OCI-LY3 (cell line): Measurements from ENCODE around the gene RBPJ.

Experiments
- H2AFZ ChIP-seq: fragments of 200-600, 300-600 bp; shearing (Covaris generic); 2 replicates; pipeline ENCODE4 v1.6.0; 2014; ENCODE audit warnings: antibody characterized with exemption, low read depth, low read length
- H3K27ac ChIP-seq: fragments of 200-600, 300-600 bp; sonication (generic); 2 replicates; pipeline ENCODE4 v1.5.1; 2014; ENCODE audit warnings: mild to moderate bottlenecking, low read length, moderate library complexity, mixed read lengths
- H3K27me3 ChIP-seq: fragments of 200-600, 300-600 bp; sonication (generic); 2 replicates; pipeline ENCODE4 v1.6.1; 2014; ENCODE audit warnings: low read depth, low read length, mixed read lengths
- H3K36me3 ChIP-seq: fragments of 200-600, 300-600 bp; sonication (generic); replicated peaks from 2 replicates; pipeline ENCODE3; 2014; ENCODE audit warnings: low read depth, low read length, mixed read lengths
- H3K4me1 ChIP-seq: fragments of 300-600, 200-600 bp; sonication (generic); 2 replicates; pipeline ENCODE4 v1.6.1; 2014; ENCODE audit warnings: low read length, mixed read lengths
- H3K4me2 ChIP-seq: fragments of 200-600, 300-600 bp; sonication (generic); 2 replicates; pipeline ENCODE4 v1.6.1; 2014; ENCODE audit warnings: low read length, mixed read lengths
- H3K4me3 ChIP-seq: fragments of 300-600, 200-600 bp; sonication (generic); 2 replicates; pipeline ENCODE4 v1.5.1; 2014; ENCODE audit warnings: antibody characterized with exemption, mild to moderate bottlenecking, low read length, moderate library complexity
- H3K79me2 ChIP-seq: fragments of 300-600, 200-600 bp; shearing (Covaris generic); 2 replicates; pipeline ENCODE4 v1.6.1; 2014; ENCODE audit warnings: mild to moderate bottlenecking, low read length, mixed read lengths
- H3K9ac ChIP-seq: fragments of 300-600, 200-600 bp; shearing (Covaris generic); 2 replicates; pipeline ENCODE4 v1.6.0; 2014; ENCODE audit warnings: mild to moderate bottlenecking, low read length, moderate library complexity
- H3K9me3 ChIP-seq: fragments of 200-600, 300-600 bp; shearing (Covaris generic); 2 replicates; pipeline ENCODE4 v1.6.1; 2014; ENCODE audit warnings: low read length, mixed read lengths; ENCODE audit not compliant: insufficient read depth
- H4K20me1 ChIP-seq: fragments of 200-600, 300-600 bp; sonication (generic); 2 replicates; pipeline ENCODE4 v1.6.1; 2016; ENCODE audit warnings: low read length, mixed read lengths; ENCODE audit not compliant: insufficient read depth
- CTCF ChIP-seq: fragments of 200-600, 300-600 bp; sonication (generic); IDR thresholded peaks from 2 replicates; pipeline ENCODE4 v1.5.1; 2014; ENCODE audit warnings: antibody characterized with exemption, low read length, low read depth
- EZH2phosphoT487 ChIP-seq: fragments of 200-600 bp; shearing (Covaris generic); IDR thresholded peaks from 2 replicates; pipeline ENCODE4 v1.6.1; 2018; ENCODE audit warnings: antibody characterized with exemption, mixed run types, low read depth

Gene RBPJ

GRCh38 chr4:26285272-26285671 is 35.5 kb upstream of the RBPJ start:
- H2AFZ ChIP-seq, result 0 out of 2 replicates have a peak overlapping the region, but pooled peaks have one; percentile 62

GRCh38 chr4:26287756-26288155 is 33.1 kb upstream of the RBPJ start:
- no peak for TF ChIP-seq EZH2phosphoT487
- H4K20me1 ChIP-seq, result no peaks in the 10 kb centered on the region
- no peaks in the 10 kb centered on the region for H3K36me3 ChIP-seq
- H3K9me3 ChIP-seq, result no peaks in the 10 kb centered on the region
- peak overlapping the region; percentile 66 for H3K4me3 ChIP-seq
- H3K79me2 ChIP-seq, result no peaks in the 10 kb centered on the region
- peak overlapping the region; percentile 61; the same call in 1 of the 2 replicates for H2AFZ ChIP-seq
- no peaks in the 10 kb centered on the region for H3K27me3 ChIP-seq
- H3K4me2 ChIP-seq, result peak overlapping the region; percentile 94
- peak overlapping the region; percentile 97 for H3K27ac ChIP-seq
- peak overlapping the region; percentile 81 for H3K9ac ChIP-seq
- peaks cover 62% of the 10 kb centered on the region for H3K4me1 ChIP-seq

More at GRCh38 chr4:26285272-26285671, 35.5 kb upstream of the RBPJ start:
- Histone ChIP-seq H3K4me2 (peak overlapping the region; percentile 51), H3K27ac (no peak overlapping the region), H4K20me1 (no peaks in the 10 kb centered on the region), H3K4me1 (peaks cover 56% of the 10 kb centered on the region), H3K4me3 (no peak overlapping the region), H3K9ac (no peak overlapping the region), H3K27me3 (no peaks in the 10 kb centered on the region; the same call in 1 of the 2 replicates), H3K9me3 (no peaks in the 10 kb centered on the region), H3K36me3 (no peaks in the 10 kb centered on the region), H3K79me2 (no peaks in the 10 kb centered on the region)
- TF ChIP-seq EZH2phosphoT487, result no peak
- TF ChIP-seq CTCF, result no peak

- Histone ChIP-seq H3K9me3 (no peaks in the 10 kb centered on the region), H3K4me2 (peak overlapping the region; percentile 94), H4K20me1 (no peaks in the 10 kb centered on the region), H3K27me3 (no peaks in the 10 kb centered on the region), H3K27ac (peak overlapping the region; percentile 97), H2AFZ (peak overlapping the region; percentile 61), H3K9ac (peak overlapping the region; percentile 81), H3K36me3 (no peaks in the 10 kb centered on the region), H3K79me2 (no peaks in the 10 kb centered on the region), H3K4me1 (peaks cover 68% of the 10 kb centered on the region), H3K4me3 (peak overlapping the region; percentile 66)
- TF ChIP-seq EZH2phosphoT487 (no peak), CTCF (no peak)
These were observed 32.4 kb upstream of the RBPJ start for GRCh38 chr4:26288355-26288909.

- Histone ChIP-seq H3K36me3 (no peaks in the 10 kb centered on the region), H2AFZ (peak overlapping the region; percentile 72), H4K20me1 (no peaks in the 10 kb centered on the region), H3K79me2 (no peaks in the 10 kb centered on the region), H3K4me2 (peak overlapping the region; percentile 94), H3K4me3 (no peak overlapping the region), H3K27ac (peak overlapping the region; percentile 97), H3K27me3 (no peaks in the 10 kb centered on the region), H3K4me1 (peaks cover 68% of the 10 kb centered on the region), H3K9ac (peak overlapping the region; percentile 81), H3K9me3 (no peaks in the 10 kb centered on the region)
- TF ChIP-seq EZH2phosphoT487 (no peak), CTCF (no peak)
These were observed 31.4 kb upstream of the RBPJ start for GRCh38 chr4:26289401-26289800.
